Fibroblast of skin of abdomen (primary cell): ENCODE measurements around the gene KIAA1671.

Experiments
- DNase-seq: peaks from one replicate; pipeline ENCODE4 v3.0.0-alpha.2; 2013

The KIAA1671 gene

GRCh38 chr22:25149014-25149413 lies 196.5 kb downstream of the KIAA1671 start:
- no peak for DNase-seq

- no peak for DNase-seq
Observed at GRCh38 chr22:25153961-25154666, 201.6 kb downstream of the KIAA1671 start.

- no peak for DNase-seq
Observed at GRCh38 chr22:25154667-25154999, 202.1 kb downstream of the KIAA1671 start.

- no peak for DNase-seq
Observed at GRCh38 chr22:25156736-25157135, 204.2 kb downstream of the KIAA1671 start.

- DNase-seq = no peak
Observed at GRCh38 chr22:25159028-25159427, 206.5 kb downstream of the KIAA1671 start.

- DNase-seq = no peak
Observed at GRCh38 chr22:25160120-25160996, 207.8 kb downstream of the KIAA1671 start.

GRCh38 chr22:25161017-25161915 lies 208.8 kb downstream of the KIAA1671 start:
- DNase-seq = no peak

GRCh38 chr22:25161916-25162530 lies 209.5 kb downstream of the KIAA1671 start:
- DNase-seq = no peak

GRCh38 chr22:25162561-25162960 lies 210.0 kb downstream of the KIAA1671 start:
- DNase-seq = no peak

- DNase-seq = no peak
Observed at GRCh38 chr22:25165785-25166184, 213.3 kb downstream of the KIAA1671 start.

GRCh38 chr22:25166266-25167040 lies 213.9 kb downstream of the KIAA1671 start:
- no peak for DNase-seq

- DNase-seq = no peak
Observed at GRCh38 chr22:25167082-25167481, 214.6 kb downstream of the KIAA1671 start.

- DNase-seq = no peak
Observed at GRCh38 chr22:25167834-25168601, 215.5 kb downstream of the KIAA1671 start.

- no peak for DNase-seq
Observed at GRCh38 chr22:25169278-25170031, 216.9 kb downstream of the KIAA1671 start.

- no peak for DNase-seq
Observed at GRCh38 chr22:25170426-25170980, 218.0 kb downstream of the KIAA1671 start.

- DNase-seq = no peak
Observed at GRCh38 chr22:25172153-25172552, 219.6 kb downstream of the KIAA1671 start.

- no peak for DNase-seq
Observed at GRCh38 chr22:25174156-25174887, 221.8 kb downstream of the KIAA1671 start.

- no peak for DNase-seq
Observed at GRCh38 chr22:25174888-25175411, 222.4 kb downstream of the KIAA1671 start.

- no peak for DNase-seq
Observed at GRCh38 chr22:25176175-25176574, 223.7 kb downstream of the KIAA1671 start.
